NCI-H2029 (cell line): Measurements from ENCODE around the gene HAUS2.

Source experiments
- DNase-seq: peaks from one replicate; lab custom pipeline; 2025; lab: John Stamatoyannopoulos, UW

The HAUS2 gene

GRCh38 chr15:42608752-42609488 lies 60.3 kb downstream of the HAUS2 start:
- DNase-seq, result no peak

- DNase-seq, result no peak
Measured at GRCh38 chr15:42611532-42611931, 62.9 kb downstream of the HAUS2 start.

GRCh38 chr15:42612367-42612912 lies 63.8 kb downstream of the HAUS2 start:
- no peak for DNase-seq

- DNase-seq, result no peak
Measured at GRCh38 chr15:42616107-42616506, 67.5 kb downstream of the HAUS2 start.
